ENCODE results near the gene TSPAN18. TPM values are rescaled to one million over a fixed set of nuclear protein-coding genes. Genes with fewer than 3 reads are reported as not detected.

Gene TSPAN18
- total RNA-seq, 2 experiments from 2014 or later, result not detected

- Histone ChIP-seq H2AFZ (ENCODE audit: low read length) (no peak overlapping the region), H3K36me3 (ENCODE audit: insufficient read depth, low read length) (no peaks in the 10 kb centered on the region), H3K9me2 (ENCODE audit: insufficient read depth, low read length) (no peaks in the 10 kb centered on the region), H3K4me1 (ENCODE audit: insufficient read depth, low read length, poor library complexity, severe bottlenecking) (no peaks in the 10 kb centered on the region), H3K4me3 (ENCODE audit: low read depth, low read length, poor library complexity, severe bottlenecking) (no peak overlapping the region), H3K27ac (ENCODE audit: low read depth, low read length, poor library complexity, severe bottlenecking) (no peak overlapping the region), H3K9me3 (ENCODE audit: low read length) (no peaks in the 10 kb centered on the region), H3K4me2 (ENCODE audit: low read length) (no peak overlapping the region), H3K79me2 (ENCODE audit: insufficient read depth, low read depth, low read length) (no peaks in the 10 kb centered on the region), H4K20me1 (ENCODE audit: insufficient read depth, low read length) (no peaks in the 10 kb centered on the region)
- intact Hi-C loops (cut with micrococcal nuclease; ENCODE audit: unreplicated experiment), result no loop called here
- DNase-seq (ENCODE audit: low spot score), result no peak
- no TSS peak for BruUV-seq (replicated peaks)
- ChIA-PET POLR2A (no interaction called here), CTCF (ENCODE audit: unreplicated experiment) (no interaction called here)
- TF ChIP-seq EZH2phosphoT487 (IDR thresholded peaks at IDR 0.05; ENCODE audit: borderline replicate concordance, low read depth, low read length) (no peak), CTCF (conservative IDR thresholded peaks at IDR 0.05; ENCODE audit: low read length) (no peak)
Observed at GRCh38 chr11:44681698-44682097, 45.1 kb upstream of the TSPAN18 start.

GRCh38 chr11:44684859-44685281, 41.9 kb upstream of the TSPAN18 start:
- POLR2A ChIA-PET, result interaction anchor here (0.7 kb wide), 1 partner anchor 809 kb away, joined by 4 read pairs; no protein-coding TSS in a partner anchor
- no peaks in the 10 kb centered on the region for H3K9me3 ChIP-seq (ENCODE audit: low read length)
- BruUV-seq (replicated peaks), result no TSS peak
- no peaks in the 10 kb centered on the region for H4K20me1 ChIP-seq (ENCODE audit: insufficient read depth, low read length)
- no peak overlapping the region for H3K27ac ChIP-seq (ENCODE audit: low read depth, low read length, poor library complexity, severe bottlenecking)
- H3K4me2 ChIP-seq (ENCODE audit: low read length), result no peak overlapping the region
- no peaks in the 10 kb centered on the region for H3K36me3 ChIP-seq (ENCODE audit: insufficient read depth, low read length)
- intact Hi-C loops (cut with micrococcal nuclease; ENCODE audit: unreplicated experiment), result no loop called here
- H3K79me2 ChIP-seq (ENCODE audit: insufficient read depth, low read depth, low read length), result no peaks in the 10 kb centered on the region
- CTCF ChIA-PET (ENCODE audit: unreplicated experiment), result no interaction called here
- H3K9me2 ChIP-seq (ENCODE audit: insufficient read depth, low read length), result no peaks in the 10 kb centered on the region
- no peak for TF ChIP-seq EZH2phosphoT487 (IDR thresholded peaks at IDR 0.05; ENCODE audit: borderline replicate concordance, low read depth, low read length)
- TF ChIP-seq CTCF (conservative IDR thresholded peaks at IDR 0.05; ENCODE audit: low read length), result no peak
- DNase-seq (ENCODE audit: low spot score), result no peak
- H3K4me1 ChIP-seq (ENCODE audit: insufficient read depth, low read length, poor library complexity, severe bottlenecking), result no peaks in the 10 kb centered on the region
- H2AFZ ChIP-seq (ENCODE audit: low read length), result no peak overlapping the region
- no peak overlapping the region for H3K4me3 ChIP-seq (ENCODE audit: low read depth, low read length, poor library complexity, severe bottlenecking)

- BruUV-seq (replicated peaks), result no TSS peak
Observed at GRCh38 chr11:44687388-44687787, 39.4 kb upstream of the TSPAN18 start.

More at GRCh38 chr11:44687388-44687787, 39.4 kb upstream of the TSPAN18 start:
- Histone ChIP-seq H4K20me1 (ENCODE audit: insufficient read depth, low read length) (no peaks in the 10 kb centered on the region), H3K36me3 (ENCODE audit: insufficient read depth, low read length) (no peaks in the 10 kb centered on the region), H3K9me2 (ENCODE audit: insufficient read depth, low read length) (no peaks in the 10 kb centered on the region), H3K4me3 (ENCODE audit: low read depth, low read length, poor library complexity, severe bottlenecking) (no peak overlapping the region), H3K27ac (ENCODE audit: low read depth, low read length, poor library complexity, severe bottlenecking) (no peak overlapping the region), H3K79me2 (ENCODE audit: insufficient read depth, low read depth, low read length) (no peaks in the 10 kb centered on the region), H3K9me3 (ENCODE audit: low read length) (no peaks in the 10 kb centered on the region), H3K4me2 (ENCODE audit: low read length) (no peak overlapping the region), H3K4me1 (ENCODE audit: insufficient read depth, low read length, poor library complexity, severe bottlenecking) (no peaks in the 10 kb centered on the region), H2AFZ (ENCODE audit: low read length) (no peak overlapping the region)
- intact Hi-C loops (cut with micrococcal nuclease; ENCODE audit: unreplicated experiment), result no loop called here
- ChIA-PET POLR2A (no interaction called here), CTCF (ENCODE audit: unreplicated experiment) (no interaction called here)
- no peak for TF ChIP-seq EZH2phosphoT487 (IDR thresholded peaks at IDR 0.05; ENCODE audit: borderline replicate concordance, low read depth, low read length)
- no peak for TF ChIP-seq CTCF (conservative IDR thresholded peaks at IDR 0.05; ENCODE audit: low read length)
- DNase-seq (ENCODE audit: low spot score), result no peak
